Spleen (tissue), 11 donors: ENCODE results near the gene METAP1D. TPM values are rescaled to one million over a fixed set of nuclear protein-coding genes. Genes with fewer than 3 reads are reported as not detected.
"Not testable (repeated sequence)": the region's sequence is repeated elsewhere in the genome, so short reads cannot be mapped to it uniquely, and the experiment has no call there.

Experiments
- DNase-seq: peaks from one replicate; pipeline ENCODE4 v3.0.0-alpha.2; 2020
- H3K27ac ChIP-seq, 8 donors: fragments of 200-600 bp; sonication (generic) in 7 of 8; 1 replicate in 4 of 8; 2 replicates in 4 of 8; pipeline versions ENCODE4 v1.5.0 to v1.8.0; 2016 to 2021; ENCODE audit warnings: inconsistent platforms in 4 of 8, mild to moderate bottlenecking in 4 of 8, moderate library complexity in 1 of 8
- H3K27me3 ChIP-seq, 7 donors: fragments of 200-600 bp; sonication (generic) in 6 of 7; replicated peaks in 1 of 7; 1 replicate in 4 of 7; 2 replicates in 3 of 7; pipeline versions ENCODE4 v1.5.0 to v1.8.0; 2016 to 2021; ENCODE audit warnings: inconsistent platforms in 3 of 7, mild to moderate bottlenecking in 1 of 7
- H3K36me3 ChIP-seq, 6 donors: fragments of 200-600 bp; sonication (generic) in 5 of 6; 1 replicate in 4 of 6; 2 replicates in 2 of 6; pipeline versions ENCODE4 v1.5.0 to v1.8.0; 2016 to 2021; ENCODE audit warnings: inconsistent platforms in 2 of 6
- H3K4me1 ChIP-seq, 6 donors: fragments of 200-600 bp; sonication (generic) in 5 of 6; 1 replicate in 3 of 6; 2 replicates in 3 of 6; pipeline versions ENCODE4 v1.5.0 to v1.8.0; 2016 to 2021; ENCODE audit warnings: inconsistent platforms in 3 of 6
- H3K4me3 ChIP-seq, 8 donors: fragments of 200-600 bp; sonication (generic) in 7 of 8; 1 replicate in 4 of 8; 2 replicates in 4 of 8; pipeline versions ENCODE4 v1.5.0 to v1.8.0; 2016 to 2021; ENCODE audit warnings: inconsistent platforms in 4 of 8, mild to moderate bottlenecking in 4 of 8, moderate library complexity in 2 of 8
- H3K9me3 ChIP-seq, 8 donors: fragments of 200-600 bp; sonication (generic) in 7 of 8; 1 replicate in 4 of 8; 2 replicates in 4 of 8; pipeline versions ENCODE4 v1.5.0 to v1.8.0; 2016 to 2021; ENCODE audit warnings: inconsistent platforms in 4 of 8
- POLR2A ChIP-seq, 3 donors: fragments of 450-650 bp; IDR thresholded peaks; one replicate each; pipeline ENCODE4 v1.5.1; 2017; ENCODE audit warnings: antibody characterized with exemption in 3 of 3, mild to moderate bottlenecking in 1 of 3
- POLR2AphosphoS5 ChIP-seq, 3 donors: sonication (generic); formaldehyde crosslinking; IDR thresholded peaks; one replicate each; pipeline ENCODE4 v1.5.1; 2017; ENCODE audit warnings: antibody characterized with exemption in 3 of 3
- WGBS, 5 donors: extraction: QIAGEN DNeasy Blood & Tissue Kit in 3 of 5; methylation state at CpG; one replicate each; pipeline versions ENCODE4 v1.1.5 to v1.1.7; 2013 to 2018; 5-methylcytosine and 5-hydroxymethylcytosine counted together
- intact Hi-C: fragments of 100-400 bp; cut with DNase I; formaldehyde crosslinking; loops from one replicate; pipeline ENCODE4 v1.15.0; 2023; ENCODE audit warnings: low total_unique reads
- polyA plus RNA-seq, 3 donors: library from polyadenylated mRNA; stranded (reverse); fragments of 200-250 nt; gene quantifications; one replicate each; pipeline ENCODE4 v1.2.1, GENCODE V29; 2013
- total RNA-seq, 7 donors: library from RNA; depleted of rRNA in 3 of 7; stranded (reverse); fragments of >200 nt in 3 of 7; fragmentation: NEBNext Ultra II Directional in 4 of 7; extraction: Animal tissue kit (Norgen Biotek cat#: 25700) in 4 of 7; gene quantifications; one replicate each; pipeline versions ENCODE4 v1.1.0 to v1.2.1, GENCODE V29; 2016 to 2021
- TF ChIP-seq, protein P1 (sequence below), 11 experiments: fragments of 200-600 bp in 7 of 11; fragments of 450-650 bp in 4 of 11; sonication (generic) in 4 of 11; IDR thresholded peaks in 8 of 11; conservative IDR thresholded peaks in 3 of 11; 1 replicate in 7 of 11; 2 replicates in 4 of 11; pipeline versions ENCODE4 v1.4.0 to v1.8.0; 2016 to 2021; ENCODE audit warnings: antibody characterized with exemption in 11 of 11, inconsistent platforms in 4 of 11, mild to moderate bottlenecking in 1 of 11
- donor health status: healthy with polysubstance abuse.
- donor health status: DM: no; HTN: no; CAD: no; lungs with moderate emphysema.
- donor health status: DM: no; HTN: no; CAD: no.
- donor health status: Bipolar disorder and iron deficiency.
- donor health status: healthy.
- donor health status: DM: no; HTN: no; CAD: no.
- donor health status: DM: yes; HTN: yes; CAD: no.

The METAP1D gene
- total and polyA plus RNA-seq, 10 donors = 4.9 to 11.9 (median 8.0) TPM

DNA sequence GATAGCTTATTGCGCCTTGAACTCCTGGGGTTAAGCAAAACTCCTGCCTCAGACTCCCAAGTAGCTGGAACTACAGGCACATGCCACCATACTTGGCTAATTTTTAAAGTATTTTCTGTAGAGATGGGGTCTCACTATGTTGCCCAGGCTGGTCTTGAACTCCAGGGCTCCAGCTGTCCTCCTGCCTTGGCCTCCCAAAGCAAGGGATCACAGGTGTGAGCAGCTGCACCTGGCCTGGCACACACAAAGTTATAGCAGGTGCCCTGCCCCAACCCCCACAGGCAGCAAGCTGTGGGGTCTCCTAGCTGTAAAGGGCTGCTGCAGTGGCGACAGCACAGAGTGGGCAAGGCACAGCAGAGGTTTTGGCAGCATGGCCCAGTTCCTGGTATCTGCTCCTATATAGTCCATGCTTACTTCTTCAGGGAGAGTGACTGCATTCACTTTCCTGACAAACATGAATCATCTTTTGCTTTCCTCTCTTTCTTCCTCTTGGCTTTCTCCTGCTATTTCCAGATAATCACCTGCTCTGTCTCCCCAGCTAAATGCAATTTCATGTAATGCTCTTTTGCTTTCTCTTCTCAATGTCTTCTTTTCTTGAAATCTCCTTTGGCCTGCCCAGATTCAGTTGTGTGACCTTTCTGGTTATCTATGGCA lies 27.3 kb upstream of the METAP1D start:
- no peaks in the 10 kb centered on the region for H3K9me3 ChIP-seq
- no peaks in the 10 kb centered on the region for H3K27me3 ChIP-seq
- H3K4me1 ChIP-seq = no peaks in the 10 kb centered on the region
- intact Hi-C loops = no loop called here
- H3K36me3 ChIP-seq = peaks cover 0 to 90% (median 19%) of the 10 kb centered on the region in 6 donors
- no peak for DNase-seq
- TF ChIP-seq POLR2A (IDR thresholded peaks at IDR 0.05) (no peak), POLR2AphosphoS5 (IDR thresholded peaks at IDR 0.05) (no peak)
- TF ChIP-seq, protein P1, sequence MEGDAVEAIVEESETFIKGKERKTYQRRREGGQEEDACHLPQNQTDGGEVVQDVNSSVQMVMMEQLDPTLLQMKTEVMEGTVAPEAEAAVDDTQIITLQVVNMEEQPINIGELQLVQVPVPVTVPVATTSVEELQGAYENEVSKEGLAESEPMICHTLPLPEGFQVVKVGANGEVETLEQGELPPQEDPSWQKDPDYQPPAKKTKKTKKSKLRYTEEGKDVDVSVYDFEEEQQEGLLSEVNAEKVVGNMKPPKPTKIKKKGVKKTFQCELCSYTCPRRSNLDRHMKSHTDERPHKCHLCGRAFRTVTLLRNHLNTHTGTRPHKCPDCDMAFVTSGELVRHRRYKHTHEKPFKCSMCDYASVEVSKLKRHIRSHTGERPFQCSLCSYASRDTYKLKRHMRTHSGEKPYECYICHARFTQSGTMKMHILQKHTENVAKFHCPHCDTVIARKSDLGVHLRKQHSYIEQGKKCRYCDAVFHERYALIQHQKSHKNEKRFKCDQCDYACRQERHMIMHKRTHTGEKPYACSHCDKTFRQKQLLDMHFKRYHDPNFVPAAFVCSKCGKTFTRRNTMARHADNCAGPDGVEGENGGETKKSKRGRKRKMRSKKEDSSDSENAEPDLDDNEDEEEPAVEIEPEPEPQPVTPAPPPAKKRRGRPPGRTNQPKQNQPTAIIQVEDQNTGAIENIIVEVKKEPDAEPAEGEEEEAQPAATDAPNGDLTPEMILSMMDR (IDR thresholded peaks at IDR 0.05 in 8 of 11, conservative IDR thresholded peaks at IDR 0.05 in 3 of 11) = no peak
- no peak overlapping the region for H3K4me3 ChIP-seq
- no peak overlapping the region for H3K27ac ChIP-seq
- WGBS, 5 donors = 93 to 100% (median 98%) methylated on average over 2 of the region's 2 CpGs

DNA sequence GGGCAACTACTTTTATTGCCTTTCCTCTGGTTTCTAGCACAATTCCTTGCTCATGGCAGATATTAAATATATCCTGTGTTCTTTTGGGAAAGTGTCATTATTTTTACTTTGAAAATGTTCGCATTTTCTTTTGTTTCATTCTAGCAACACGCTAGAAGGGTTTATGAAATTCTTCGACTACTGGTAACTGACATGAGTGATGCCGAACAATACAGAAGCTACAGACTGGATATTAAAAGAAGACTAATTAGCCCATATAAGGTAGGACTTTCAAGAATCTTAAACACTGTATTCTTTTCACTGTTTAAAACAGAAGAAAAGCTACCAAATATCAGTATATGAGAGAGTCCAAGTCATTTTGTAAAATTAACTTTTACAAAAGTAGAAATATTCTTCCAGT lies 20.6 kb upstream of the METAP1D start:
- TF ChIP-seq, protein P1 (IDR thresholded peaks at IDR 0.05 in 8 of 11, conservative IDR thresholded peaks at IDR 0.05 in 3 of 11) = no peak
- TF ChIP-seq POLR2AphosphoS5 (IDR thresholded peaks at IDR 0.05) = no peak
- TF ChIP-seq POLR2A (IDR thresholded peaks at IDR 0.05) = no peak
- 97 to 99% (median 98%) methylated on average over 4 of the region's 4 CpGs for WGBS, 5 donors
- no peak overlapping the region for H3K27ac ChIP-seq
- H3K27me3 ChIP-seq = no peaks in the 10 kb centered on the region
- intact Hi-C loops = no loop called here
- no peaks in the 10 kb centered on the region for H3K9me3 ChIP-seq
- no peaks in the 10 kb centered on the region for H3K4me1 ChIP-seq
- no peak for DNase-seq
- H3K4me3 ChIP-seq = no peak overlapping the region
- peaks cover 0 to 92% (median 49%) of the 10 kb centered on the region in 6 donors for H3K36me3 ChIP-seq

DNA sequence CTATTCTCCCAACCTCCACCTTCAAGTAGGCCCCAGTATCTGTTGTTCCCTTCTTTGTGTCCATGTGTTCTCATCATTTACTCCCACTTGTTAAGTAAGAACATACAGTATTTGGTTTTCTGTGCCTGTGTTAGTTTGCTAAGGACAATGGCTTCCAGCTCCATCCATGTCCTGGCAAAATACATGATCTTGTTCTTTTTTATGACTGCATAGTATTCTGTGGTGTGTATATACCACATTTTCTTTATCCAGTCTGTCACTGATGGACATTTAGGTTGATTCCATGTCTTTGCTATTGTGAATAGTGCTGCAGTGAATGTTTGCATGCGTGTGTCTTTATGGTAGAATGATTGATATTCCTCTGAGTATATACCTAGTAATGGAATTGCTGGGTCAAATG lies 15.8 kb upstream of the METAP1D start:
- DNase-seq, H3K4me1 ChIP-seq, H3K4me3 ChIP-seq, H3K27ac ChIP-seq, H3K27me3 ChIP-seq, H3K9me3 ChIP-seq, intact Hi-C loops: not testable (repeated sequence)
- 92 to 97% (median 96%) methylated on average over 1 of the region's 1 CpG for WGBS, 5 donors
- H3K36me3 ChIP-seq = peaks cover 0 to 68% (median 31%) of the 10 kb centered on the region in 6 donors

DNA sequence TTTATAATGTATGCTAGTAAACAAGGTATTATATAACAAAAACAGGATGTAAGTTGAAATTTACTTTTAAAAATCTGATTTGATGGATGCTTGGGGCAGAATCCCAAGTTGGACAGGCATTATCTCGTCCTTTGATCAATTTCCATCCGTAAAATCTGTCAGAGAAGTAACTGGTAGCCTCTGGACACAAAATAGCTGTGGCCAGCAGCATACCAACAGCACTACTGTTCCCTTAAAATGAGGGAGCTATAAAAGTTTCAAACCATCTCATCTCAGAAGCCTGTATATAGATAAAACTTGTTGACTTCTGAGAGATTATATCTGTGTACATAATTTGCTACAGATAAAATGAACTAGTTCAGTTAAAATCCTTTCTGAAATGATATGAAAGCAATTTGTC lies 14.7 kb upstream of the METAP1D start:
- 88 to 97% (median 95%) methylated on average over 2 of the region's 2 CpGs for WGBS, 5 donors
- intact Hi-C loops = no loop called here

More for the DNA sequence above, 14.7 kb upstream of the METAP1D start:
- H3K27me3 ChIP-seq = no peaks in the 10 kb centered on the region
- H3K4me1 ChIP-seq = no peaks in the 10 kb centered on the region
- no peak for TF ChIP-seq POLR2AphosphoS5 (IDR thresholded peaks at IDR 0.05)
- TF ChIP-seq, protein P1 (IDR thresholded peaks at IDR 0.05 in 8 of 11, conservative IDR thresholded peaks at IDR 0.05 in 3 of 11) = no peak
- TF ChIP-seq POLR2A (IDR thresholded peaks at IDR 0.05) = no peak
- DNase-seq = no peak
- no peak overlapping the region for H3K4me3 ChIP-seq
- H3K36me3 ChIP-seq = peaks cover 0 to 57% (median 20%) of the 10 kb centered on the region in 6 donors
- no peaks in the 10 kb centered on the region for H3K9me3 ChIP-seq
- H3K27ac ChIP-seq = no peak overlapping the region
